ENCODE results near the gene SIRPD.

DNA sequence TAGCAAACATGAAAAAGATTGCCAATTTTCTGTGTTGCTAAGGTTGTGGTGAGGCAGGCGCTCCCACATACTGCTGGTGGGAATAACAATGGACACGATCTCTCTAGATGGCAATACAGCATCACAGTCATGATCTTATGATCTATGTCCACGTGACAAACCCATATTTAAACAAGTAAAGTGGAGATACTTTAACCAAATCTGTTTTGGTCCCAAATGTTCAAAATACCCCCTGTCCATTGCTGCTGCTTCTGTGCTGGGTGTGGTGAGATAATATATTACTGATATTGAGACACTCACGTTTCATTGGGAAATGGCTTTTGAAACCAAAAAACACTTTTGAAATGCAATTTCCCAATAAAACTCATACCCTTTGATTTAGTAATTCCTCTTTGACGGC lies 23.0 kb downstream of the SIRPD start:
- TF ChIP-seq, protein P1, sequence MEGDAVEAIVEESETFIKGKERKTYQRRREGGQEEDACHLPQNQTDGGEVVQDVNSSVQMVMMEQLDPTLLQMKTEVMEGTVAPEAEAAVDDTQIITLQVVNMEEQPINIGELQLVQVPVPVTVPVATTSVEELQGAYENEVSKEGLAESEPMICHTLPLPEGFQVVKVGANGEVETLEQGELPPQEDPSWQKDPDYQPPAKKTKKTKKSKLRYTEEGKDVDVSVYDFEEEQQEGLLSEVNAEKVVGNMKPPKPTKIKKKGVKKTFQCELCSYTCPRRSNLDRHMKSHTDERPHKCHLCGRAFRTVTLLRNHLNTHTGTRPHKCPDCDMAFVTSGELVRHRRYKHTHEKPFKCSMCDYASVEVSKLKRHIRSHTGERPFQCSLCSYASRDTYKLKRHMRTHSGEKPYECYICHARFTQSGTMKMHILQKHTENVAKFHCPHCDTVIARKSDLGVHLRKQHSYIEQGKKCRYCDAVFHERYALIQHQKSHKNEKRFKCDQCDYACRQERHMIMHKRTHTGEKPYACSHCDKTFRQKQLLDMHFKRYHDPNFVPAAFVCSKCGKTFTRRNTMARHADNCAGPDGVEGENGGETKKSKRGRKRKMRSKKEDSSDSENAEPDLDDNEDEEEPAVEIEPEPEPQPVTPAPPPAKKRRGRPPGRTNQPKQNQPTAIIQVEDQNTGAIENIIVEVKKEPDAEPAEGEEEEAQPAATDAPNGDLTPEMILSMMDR (optimal IDR thresholded peaks at IDR 0.05 in 1 of 3, IDR thresholded peaks at IDR 0.05 in 1 of 3, conservative IDR thresholded peaks at IDR 0.05 in 1 of 3; ENCODE audit: extremely low read depth in 1 of 3, insufficient read depth in 2 of 3, low read length in 3 of 3): no peak
- TF ChIP-seq EZH2 (IDR thresholded peaks at IDR 0.05; ENCODE audit: low read length): no peak
